H1 (cell line): Measurements from ENCODE around the gene SAMD14. TPM values are rescaled to one million over a fixed set of nuclear protein-coding genes. Genes with fewer than 3 reads are reported as not detected.

Experiments used
- ASH2L ChIP-seq: fragments of 200-600, 300-600 bp; sonication (generic); IDR thresholded peaks from one replicate; pipeline ENCODE4 v1.7.1; 2017; ENCODE audit warnings: low read length
- HDAC2 ChIP-seq, 2 experiments: fragments of 300-600 bp in 1 of 2; sonication (generic) in 1 of 2; IDR thresholded peaks; 2 replicates each; pipeline ENCODE4 v1.6.1; 2011 to 2012; ENCODE audit warnings: low read depth in 2 of 2, low read length in 2 of 2, mild to moderate bottlenecking in 2 of 2, moderate library complexity in 2 of 2, borderline replicate concordance in 1 of 2, inconsistent platforms in 1 of 2
- SIX5 ChIP-seq: IDR thresholded peaks from 2 replicates; pipeline ENCODE4 v1.6.1; 2011; ENCODE audit warnings: mild to moderate bottlenecking, low read depth, low read length
- polyA plus RNA-seq, 7 experiments: library from polyadenylated mRNA; depleted of rRNA in 3 of 7; stranded (reverse) in 5 of 7; unstranded in 2 of 7; fragments of >200 nt in 5 of 7; fragments of 200-250 nt in 2 of 7; gene quantifications; 1 replicate in 5 of 7; 2 replicates in 1 of 7; 4 replicates in 1 of 7; pipeline versions ENCODE4 v1.2.1 to v1.2.3, GENCODE V29; 2011 to 2013; ENCODE audit warnings: missing spikeins in 2 of 7, mixed read lengths in 2 of 7
- total RNA-seq: library from RNA; stranded (reverse); fragmentation: NEBNext Ultra II Directional; extraction: Animal tissue kit (Norgen Biotek cat#: 25700); gene quantifications from 2 replicates; pipeline ENCODE4 v1.2.1, GENCODE V29; 2021
- TF ChIP-seq, protein P1 (sequence below): IDR thresholded peaks from 2 replicates; pipeline ENCODE4 v1.6.1; 2012; ENCODE audit warnings: low read length, inconsistent platforms

The SAMD14 gene
- total and polyA plus RNA-seq, 2 of the 8 experiments (the other 6 are each of a cell fraction or from before 2014, with no cell fraction given), result 5.7 to 5.8 TPM

DNA sequence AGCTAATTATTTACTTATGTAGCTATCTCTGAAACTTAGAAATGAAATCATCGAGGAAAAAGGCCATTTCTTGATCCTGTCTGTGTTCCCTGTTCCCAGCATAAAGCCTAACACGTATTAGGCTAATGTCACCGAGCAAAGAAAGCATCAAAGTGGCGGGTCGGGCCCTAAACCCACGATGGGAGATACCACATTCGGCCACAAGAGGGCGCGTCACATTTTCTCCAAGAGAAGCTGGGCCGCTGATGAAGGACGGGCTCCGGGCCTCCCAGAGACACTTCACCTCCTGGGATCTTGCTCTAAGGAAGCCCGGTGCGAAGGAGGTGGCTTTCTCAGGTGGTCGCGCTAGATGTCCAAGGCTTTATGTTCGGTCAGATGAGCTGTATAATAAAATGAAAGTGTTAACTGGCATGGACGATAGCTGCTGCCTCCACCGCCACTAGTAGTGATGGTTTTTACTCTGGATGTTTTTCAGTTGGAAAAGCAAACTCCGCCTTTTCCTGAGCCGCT, 35.7 kb downstream of the SAMD14 start (continued):
- TF ChIP-seq HDAC2 (IDR thresholded peaks at IDR 0.05; ENCODE audit: borderline replicate concordance in 1 of 2, low read depth in 2 of 2, low read length in 2 of 2) (peak in 1 of 2 experiments; percentile 59; a peak in 1 of 4 replicates), ASH2L (no peak), SIX5 (no peak)
- TF ChIP-seq, protein P1, sequence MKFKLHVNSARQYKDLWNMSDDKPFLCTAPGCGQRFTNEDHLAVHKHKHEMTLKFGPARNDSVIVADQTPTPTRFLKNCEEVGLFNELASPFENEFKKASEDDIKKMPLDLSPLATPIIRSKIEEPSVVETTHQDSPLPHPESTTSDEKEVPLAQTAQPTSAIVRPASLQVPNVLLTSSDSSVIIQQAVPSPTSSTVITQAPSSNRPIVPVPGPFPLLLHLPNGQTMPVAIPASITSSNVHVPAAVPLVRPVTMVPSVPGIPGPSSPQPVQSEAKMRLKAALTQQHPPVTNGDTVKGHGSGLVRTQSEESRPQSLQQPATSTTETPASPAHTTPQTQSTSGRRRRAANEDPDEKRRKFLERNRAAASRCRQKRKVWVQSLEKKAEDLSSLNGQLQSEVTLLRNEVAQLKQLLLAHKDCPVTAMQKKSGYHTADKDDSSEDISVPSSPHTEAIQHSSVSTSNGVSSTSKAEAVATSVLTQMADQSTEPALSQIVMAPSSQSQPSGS, result no peak
